Memory B cell (primary cell): ENCODE measurements around the gene GMNN.

Source experiments
- ATAC-seq: fragments of 150-1000 bp; cut with Tn5 transposase; 2 replicates; pipeline ENCODE4 v1.10.0; 2021; ENCODE audit warnings: low read depth, mild to moderate bottlenecking, moderate library complexity
- DNase-seq, 2 donors: peaks; one replicate each; pipeline ENCODE4 v3.0.0; 2022; ENCODE audit warnings: low spot score in 2 of 2
- H3K27ac Mint-ChIP-seq: one replicate; pipeline ENCODE4 v1.8.0; 2022; ENCODE audit warnings: mild to moderate bottlenecking, moderate library complexity, mixed read lengths
- H3K27me3 Mint-ChIP-seq: one replicate; pipeline ENCODE4 v1.8.0; 2022; ENCODE audit warnings: mixed read lengths
- H3K36me3 Mint-ChIP-seq: one replicate; pipeline ENCODE4 v1.8.0; 2022; ENCODE audit warnings: mild to moderate bottlenecking, mixed read lengths
- H3K4me1 Mint-ChIP-seq: one replicate; pipeline ENCODE4 v1.8.0; 2022; ENCODE audit warnings: mixed read lengths
- H3K4me3 Mint-ChIP-seq: one replicate; pipeline ENCODE4 v1.8.0; 2022; ENCODE audit warnings: mild to moderate bottlenecking, moderate library complexity, mixed read lengths
- H3K9me3 Mint-ChIP-seq: one replicate; pipeline ENCODE4 v1.8.0; 2022; ENCODE audit warnings: mixed read lengths

GMNN gene

DNA sequence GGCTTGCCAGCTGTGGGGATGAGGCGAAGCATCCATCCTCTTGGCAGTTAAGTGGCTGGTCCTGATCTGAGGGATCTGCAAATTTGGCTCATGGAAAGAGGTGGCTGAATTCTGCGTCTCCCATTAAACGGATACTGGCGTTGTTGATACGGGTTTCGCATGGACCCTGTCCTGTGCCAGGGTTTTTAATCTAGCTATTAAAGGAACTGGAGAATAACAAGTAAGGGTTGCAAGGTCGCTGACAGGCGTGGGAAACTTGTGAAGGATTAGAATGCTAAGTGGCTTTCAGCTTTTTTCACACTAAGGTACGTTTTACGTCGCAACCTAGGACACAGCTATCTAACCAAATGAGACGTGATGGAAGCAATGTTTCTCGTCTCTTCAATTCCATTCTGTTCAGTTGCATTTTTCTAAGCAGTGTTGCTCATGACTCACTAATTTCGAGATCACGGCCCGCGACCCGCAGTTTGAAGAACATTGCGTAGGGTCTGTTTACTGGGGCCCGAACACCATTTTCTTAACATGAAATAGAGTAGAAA lies 852 bp downstream of the GMNN start:
- H3K9me3 Mint-ChIP-seq = no peaks in the 10 kb centered on the region
- peak overlapping the region; percentile 87 for H3K27ac Mint-ChIP-seq
- ATAC-seq (no peak), DNase-seq (no peak)
- peaks cover 2% of the 10 kb centered on the region for H3K36me3 Mint-ChIP-seq
- H3K4me1 Mint-ChIP-seq = peaks cover 19% of the 10 kb centered on the region
- H3K4me3 Mint-ChIP-seq = peak overlapping the region; percentile 99
- H3K27me3 Mint-ChIP-seq = no peaks in the 10 kb centered on the region

DNA sequence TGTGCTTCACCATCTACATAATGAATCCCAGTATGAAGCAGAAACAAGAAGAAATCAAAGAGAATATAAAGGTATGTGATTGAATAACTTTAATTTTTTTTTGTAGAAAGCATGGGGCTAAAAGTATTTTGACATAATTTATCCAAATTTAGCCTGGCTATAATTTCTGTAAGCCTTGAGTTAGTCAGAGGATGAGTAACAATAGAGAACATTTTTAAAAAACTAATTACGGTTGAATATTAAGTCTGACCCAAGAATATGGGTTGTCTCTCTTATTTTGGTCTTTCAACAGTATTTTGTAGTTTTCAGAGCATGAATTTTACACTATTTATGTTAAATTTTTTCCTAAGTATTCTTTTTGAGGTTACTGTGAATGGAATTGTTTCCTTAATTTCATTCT lies 2.5 kb downstream of the GMNN start:
- H3K36me3 Mint-ChIP-seq = peaks cover 4% of the 10 kb centered on the region
- H3K27ac Mint-ChIP-seq = no peak overlapping the region
- no peak for DNase-seq
- ATAC-seq = no peak
- peaks cover 19% of the 10 kb centered on the region for H3K4me1 Mint-ChIP-seq
- H3K4me3 Mint-ChIP-seq = no peak overlapping the region
- no peaks in the 10 kb centered on the region for H3K27me3 Mint-ChIP-seq
- H3K9me3 Mint-ChIP-seq = no peaks in the 10 kb centered on the region

DNA sequence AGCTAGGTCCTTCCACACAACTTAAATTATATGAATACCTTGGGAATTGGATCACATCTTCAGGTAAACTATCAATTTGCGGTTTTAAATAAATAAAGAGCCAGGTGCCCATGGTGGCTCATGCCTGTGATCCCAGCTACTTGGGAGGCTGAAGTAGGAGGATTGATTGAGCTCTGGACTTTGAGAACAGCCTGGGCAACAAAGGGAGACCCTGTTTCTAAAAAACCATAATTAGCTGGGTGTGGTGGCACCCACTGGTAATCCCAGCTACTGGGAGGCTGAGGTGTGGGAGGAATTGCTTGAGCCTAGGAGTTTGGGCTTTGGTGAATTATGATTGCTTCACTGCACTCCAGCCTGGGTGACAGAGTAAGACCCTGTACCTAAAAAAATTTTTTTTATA lies 3.4 kb downstream of the GMNN start:
- Mint-ChIP-seq H3K36me3 (peaks cover 5% of the 10 kb centered on the region), H3K4me3 (no peak overlapping the region), H3K27me3 (no peaks in the 10 kb centered on the region), H3K9me3 (no peaks in the 10 kb centered on the region), H3K27ac (no peak overlapping the region), H3K4me1 (peaks cover 19% of the 10 kb centered on the region)
- ATAC-seq (no peak), DNase-seq (no peak)

DNA sequence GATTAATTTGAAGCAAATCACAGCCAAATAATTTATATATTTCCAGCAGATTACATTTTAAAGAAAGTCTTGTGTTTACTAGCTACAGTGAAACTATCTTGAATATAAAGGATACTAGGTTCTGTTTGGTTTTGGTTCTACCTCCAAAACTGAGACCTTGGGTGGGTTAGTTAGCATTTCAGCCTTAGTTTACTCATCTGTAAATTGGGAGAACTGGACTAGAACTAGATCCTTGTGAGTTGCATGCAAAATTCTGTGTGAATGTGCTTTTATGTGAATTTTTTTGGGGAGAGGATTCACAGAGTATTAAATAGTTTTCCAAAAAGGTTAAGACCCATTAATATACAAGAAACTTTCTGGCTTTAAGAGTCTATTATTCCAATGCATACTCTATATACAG lies 4.1 kb downstream of the GMNN start:
- Mint-ChIP-seq H3K27ac (no peak overlapping the region), H3K36me3 (peaks cover 5% of the 10 kb centered on the region), H3K4me3 (no peak overlapping the region), H3K9me3 (no peaks in the 10 kb centered on the region), H3K27me3 (no peaks in the 10 kb centered on the region), H3K4me1 (peaks cover 19% of the 10 kb centered on the region)
- ATAC-seq = no peak
- DNase-seq = no peak

DNA sequence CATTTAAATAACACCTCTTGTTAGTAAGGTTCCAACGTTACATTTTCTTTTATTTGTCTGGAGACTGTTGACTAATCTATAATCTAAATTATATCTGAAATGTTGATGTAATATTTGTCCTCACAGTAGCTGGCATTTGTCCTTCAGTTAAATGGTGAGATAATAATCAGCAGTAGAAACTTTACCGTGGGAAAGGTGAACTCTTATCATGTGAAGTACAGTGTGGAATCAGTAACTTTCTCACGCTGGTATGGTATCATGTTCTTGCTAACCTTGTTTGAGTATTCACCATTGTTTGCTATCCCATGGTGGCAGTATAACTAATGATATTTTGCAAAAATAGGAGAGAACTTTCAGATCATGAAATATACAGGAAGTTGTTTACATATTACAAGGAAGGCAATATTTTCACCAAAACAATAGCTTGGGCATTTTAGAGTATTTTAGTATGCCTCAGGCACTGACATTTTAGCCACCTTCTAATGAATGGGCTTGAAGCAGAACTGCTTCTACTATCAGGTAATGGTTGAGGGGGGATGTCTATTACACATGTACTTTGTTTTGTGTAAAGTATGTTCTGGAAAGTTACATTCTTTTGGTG lies 4.8 kb downstream of the GMNN start:
- H3K9me3 Mint-ChIP-seq = no peaks in the 10 kb centered on the region
- DNase-seq = no peak
- H3K27ac Mint-ChIP-seq = peak overlapping the region; percentile 67

DNA sequence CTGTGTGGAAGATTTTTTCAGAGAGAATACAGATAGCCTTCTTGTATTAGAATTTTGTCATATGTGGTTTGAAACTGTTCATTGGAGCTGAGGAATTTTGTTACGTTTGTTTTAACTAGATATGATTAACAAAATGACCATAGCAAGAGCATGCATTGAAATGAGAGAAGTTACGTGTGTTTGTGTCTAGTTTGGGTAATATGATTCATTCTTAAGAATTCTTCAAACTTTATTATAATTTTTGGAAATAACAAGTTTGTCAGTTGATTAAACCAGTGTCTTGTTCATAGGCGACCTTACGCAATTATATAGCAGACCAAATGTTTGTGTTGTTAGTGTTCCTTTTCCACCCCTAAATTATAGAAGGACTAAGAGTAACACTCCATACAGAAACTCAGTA lies 5.5 kb downstream of the GMNN start:
- Mint-ChIP-seq H3K4me3 (no peak overlapping the region), H3K27me3 (no peaks in the 10 kb centered on the region), H3K36me3 (peaks cover 9% of the 10 kb centered on the region), H3K4me1 (peaks cover 15% of the 10 kb centered on the region), H3K9me3 (no peaks in the 10 kb centered on the region), H3K27ac (peak overlapping the region; percentile 67)
- ATAC-seq (no peak), DNase-seq (no peak)

More for the DNA sequence above, 4.8 kb downstream of the GMNN start:
- Mint-ChIP-seq H3K4me3 (no peak overlapping the region), H3K27me3 (no peaks in the 10 kb centered on the region), H3K36me3 (peaks cover 8% of the 10 kb centered on the region), H3K4me1 (peaks cover 17% of the 10 kb centered on the region)
- ATAC-seq = no peak

DNA sequence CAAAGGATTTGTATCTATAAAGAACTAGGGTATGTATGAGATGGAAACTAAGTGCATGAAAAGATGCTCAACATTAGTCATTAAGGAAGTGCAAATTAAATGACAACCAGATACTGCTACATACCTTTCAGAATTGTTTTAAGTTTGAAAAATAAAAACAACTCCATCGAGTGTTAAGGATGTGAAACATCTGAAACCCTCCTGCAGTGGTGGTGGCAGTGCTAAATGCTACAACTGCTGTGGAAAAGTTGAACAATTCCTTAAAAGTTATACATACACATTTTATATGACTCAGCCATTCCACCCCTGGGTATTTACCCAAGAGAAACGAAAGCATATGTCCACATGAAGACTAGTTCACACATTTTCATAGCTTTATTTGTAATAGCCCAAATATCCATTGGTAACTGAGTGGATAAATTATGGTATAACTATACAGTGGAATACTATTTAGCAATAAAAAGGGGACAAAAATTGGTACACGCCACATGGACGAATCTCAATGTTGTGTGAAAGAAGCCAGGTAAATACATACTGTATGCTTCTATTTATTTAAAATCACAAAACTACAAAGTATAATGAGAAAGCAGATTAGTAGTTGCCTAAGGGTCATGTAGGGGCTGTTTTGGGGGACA lies 13.4 kb downstream of the GMNN start:
- Mint-ChIP-seq H3K36me3 (peaks cover 12% of the 10 kb centered on the region), H3K4me1 (no peaks in the 10 kb centered on the region), H3K4me3 (no peak overlapping the region), H3K27ac (no peak overlapping the region), H3K27me3 (no peaks in the 10 kb centered on the region), H3K9me3 (no peaks in the 10 kb centered on the region)
- no peak for ATAC-seq
- DNase-seq = no peak

DNA sequence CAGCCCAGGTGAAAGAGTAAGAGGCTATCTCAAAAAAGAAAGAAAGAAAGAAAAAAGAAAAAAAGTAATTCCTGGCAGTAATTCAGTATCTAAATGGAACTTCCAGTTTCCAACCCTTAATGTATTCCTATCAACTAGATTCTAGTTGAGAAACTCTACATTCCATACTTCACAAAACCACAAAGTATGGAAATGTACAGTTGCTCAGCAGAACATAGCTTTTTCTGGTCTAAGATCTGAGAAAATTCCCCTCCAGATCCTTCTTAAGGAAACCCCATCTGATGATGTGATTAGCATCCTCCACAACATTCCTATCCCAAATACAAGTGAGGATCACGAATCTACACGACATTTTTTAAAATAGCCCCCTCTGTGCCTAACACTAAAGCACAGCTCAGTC lies 20.4 kb downstream of the GMNN start:
- ATAC-seq (no peak), DNase-seq (no peak)
- no peaks in the 10 kb centered on the region for H3K9me3 Mint-ChIP-seq
- H3K4me1 Mint-ChIP-seq = peaks cover 6% of the 10 kb centered on the region
- H3K4me3 Mint-ChIP-seq = no peak overlapping the region
- no peak overlapping the region for H3K27ac Mint-ChIP-seq
- H3K27me3 Mint-ChIP-seq = no peaks in the 10 kb centered on the region
- H3K36me3 Mint-ChIP-seq = no peaks in the 10 kb centered on the region

DNA sequence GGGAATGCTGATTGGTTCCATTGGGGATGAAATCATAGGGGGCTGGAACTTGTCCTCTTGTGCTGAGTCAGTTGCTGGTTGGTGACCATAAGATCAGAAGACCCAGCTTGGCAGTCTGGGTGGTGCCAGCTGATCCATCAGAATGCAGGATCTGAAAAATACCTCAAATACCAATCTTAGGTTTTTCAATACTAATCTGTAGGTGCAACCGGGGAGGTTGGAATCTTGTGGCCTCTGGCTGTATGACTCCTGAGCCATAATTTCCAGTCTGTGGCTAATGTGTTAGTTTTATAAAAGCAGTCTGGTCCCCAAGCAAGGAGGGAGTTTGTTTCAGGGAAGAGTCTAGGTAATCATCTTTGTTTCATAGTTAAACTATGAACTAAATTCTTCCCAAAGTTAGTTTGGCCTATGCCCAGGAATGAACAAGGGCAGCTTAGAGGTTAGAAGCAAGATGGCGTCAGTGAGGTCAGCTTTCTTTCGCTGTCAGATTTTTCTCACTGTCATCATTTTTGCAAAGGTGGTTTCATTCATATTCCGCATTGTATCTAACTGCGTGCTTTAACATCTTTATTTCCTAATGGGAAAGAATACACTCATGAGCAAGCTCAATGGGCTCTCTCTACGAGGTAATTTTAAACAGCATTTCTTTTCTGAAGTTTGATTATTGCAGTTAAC lies 22.0 kb downstream of the GMNN start:
- Mint-ChIP-seq H3K9me3 (no peaks in the 10 kb centered on the region), H3K4me1 (peaks cover 6% of the 10 kb centered on the region), H3K27me3 (no peaks in the 10 kb centered on the region), H3K27ac (no peak overlapping the region), H3K36me3 (peaks cover 4% of the 10 kb centered on the region), H3K4me3 (no peak overlapping the region)
- DNase-seq (no peak), ATAC-seq (no peak)

DNA sequence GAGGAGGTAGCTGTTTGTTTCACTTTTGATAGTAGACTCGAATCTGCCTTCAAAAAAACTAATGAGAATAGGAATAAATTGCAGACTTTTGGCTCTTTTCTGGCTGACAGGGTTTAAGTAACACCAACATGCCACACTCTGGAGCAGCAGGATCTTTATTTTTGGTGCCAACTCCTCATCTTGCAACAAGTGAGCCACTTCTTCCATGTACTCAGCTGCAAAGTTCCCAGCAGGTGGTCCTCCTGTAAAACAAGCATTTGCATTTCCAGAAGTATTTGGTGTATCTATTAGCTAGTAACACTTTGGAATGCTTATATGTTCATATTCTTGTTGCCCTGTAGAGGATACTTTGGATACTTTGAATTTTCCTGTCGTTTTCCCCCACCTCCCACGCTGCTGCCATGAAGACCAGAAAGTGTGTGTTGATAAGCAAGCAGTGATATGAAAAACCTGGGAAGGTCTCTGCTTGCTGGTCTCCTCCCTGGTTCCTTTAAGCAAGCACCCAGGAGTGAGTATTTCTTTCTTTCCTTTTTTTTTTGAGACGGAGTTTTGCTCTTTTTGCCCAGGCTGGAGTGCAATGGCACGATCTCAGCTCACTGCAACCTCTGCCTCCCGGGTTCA lies 23.0 kb downstream of the GMNN start:
- Mint-ChIP-seq H3K9me3 (no peaks in the 10 kb centered on the region), H3K27ac (no peak overlapping the region), H3K4me3 (no peak overlapping the region), H3K36me3 (peaks cover 4% of the 10 kb centered on the region), H3K4me1 (peaks cover 6% of the 10 kb centered on the region), H3K27me3 (no peaks in the 10 kb centered on the region)
- ATAC-seq (no peak), DNase-seq (no peak)

DNA sequence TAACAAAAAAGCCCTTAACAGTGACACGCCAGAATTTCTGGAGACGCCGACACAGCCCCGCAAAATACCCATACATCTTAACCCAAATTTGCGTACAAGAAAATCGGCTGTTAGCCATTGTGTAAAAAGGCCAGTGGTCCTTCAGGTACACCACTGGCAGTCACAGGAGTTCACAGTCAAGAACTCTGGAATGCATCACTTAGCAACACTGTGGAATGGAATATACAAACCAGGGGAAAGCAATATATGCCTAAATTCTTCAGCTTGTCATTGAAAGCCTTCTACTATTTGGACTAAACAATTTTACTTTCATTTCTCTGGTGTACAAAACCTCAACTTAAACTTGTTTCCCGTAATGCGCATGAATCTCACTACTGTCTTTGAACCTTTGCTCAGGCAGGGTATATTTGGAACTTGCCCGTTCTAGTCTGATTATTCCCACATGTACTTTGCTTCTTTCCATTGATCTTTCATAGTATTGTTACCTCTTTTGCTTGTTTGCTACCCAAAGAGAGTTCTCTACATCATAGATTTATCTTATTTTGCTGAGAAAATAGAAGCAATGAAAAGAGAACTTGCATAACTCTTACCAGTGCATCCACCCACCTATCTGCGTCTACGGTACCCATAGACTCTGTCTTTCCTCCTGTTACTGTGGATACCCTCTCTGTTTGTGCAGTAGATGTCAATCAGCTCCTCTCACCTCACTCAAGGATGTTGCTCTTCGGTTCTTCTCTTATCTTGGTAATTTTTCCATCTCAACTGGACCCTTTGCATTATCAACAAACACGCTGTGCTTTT lies 24.2 kb downstream of the GMNN start, which contains the start of gene ARMH2:
TSS of gene ARMH2 (minus strand) at position 178 of the 801 bp plus-strand sequence. CDS start at position 118, 60 bp downstream.
- ATAC-seq (no peak), DNase-seq (no peak)
- Mint-ChIP-seq H3K27ac (no peak within 1 kb of the TSS), H3K4me3 (no peak within 1 kb of the TSS), H3K36me3 (peaks cover 7% of the 10 kb centered on the region), H3K4me1 (peaks cover 6% of the 10 kb centered on the region), H3K27me3 (no peaks in the 10 kb centered on the region), H3K9me3 (no peaks in the 10 kb centered on the region)

DNA sequence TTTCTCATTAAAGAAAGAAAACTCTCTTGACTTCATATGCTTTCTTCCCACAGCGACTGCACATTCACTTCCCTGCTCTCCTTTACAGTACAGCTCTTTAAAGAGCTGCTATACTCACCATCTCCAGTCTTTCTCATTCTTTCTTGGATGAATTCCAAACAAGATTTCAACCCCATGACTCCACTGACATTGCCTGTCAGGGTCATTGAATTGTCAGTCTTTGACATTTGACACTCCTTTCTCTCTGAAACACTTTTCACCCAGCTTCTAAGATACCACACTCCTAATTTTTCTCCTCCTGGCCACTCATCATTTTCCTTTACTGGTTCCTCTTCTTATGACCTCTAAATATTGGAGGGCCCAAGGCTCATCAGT lies 24.8 kb downstream of the GMNN start:
- no peak overlapping the region for H3K27ac Mint-ChIP-seq
- H3K27me3 Mint-ChIP-seq = no peaks in the 10 kb centered on the region
- no peak overlapping the region for H3K4me3 Mint-ChIP-seq
- peaks cover 6% of the 10 kb centered on the region for H3K4me1 Mint-ChIP-seq
- no peaks in the 10 kb centered on the region for H3K9me3 Mint-ChIP-seq
- H3K36me3 Mint-ChIP-seq = peaks cover 9% of the 10 kb centered on the region
- DNase-seq = no peak
- ATAC-seq = no peak

DNA sequence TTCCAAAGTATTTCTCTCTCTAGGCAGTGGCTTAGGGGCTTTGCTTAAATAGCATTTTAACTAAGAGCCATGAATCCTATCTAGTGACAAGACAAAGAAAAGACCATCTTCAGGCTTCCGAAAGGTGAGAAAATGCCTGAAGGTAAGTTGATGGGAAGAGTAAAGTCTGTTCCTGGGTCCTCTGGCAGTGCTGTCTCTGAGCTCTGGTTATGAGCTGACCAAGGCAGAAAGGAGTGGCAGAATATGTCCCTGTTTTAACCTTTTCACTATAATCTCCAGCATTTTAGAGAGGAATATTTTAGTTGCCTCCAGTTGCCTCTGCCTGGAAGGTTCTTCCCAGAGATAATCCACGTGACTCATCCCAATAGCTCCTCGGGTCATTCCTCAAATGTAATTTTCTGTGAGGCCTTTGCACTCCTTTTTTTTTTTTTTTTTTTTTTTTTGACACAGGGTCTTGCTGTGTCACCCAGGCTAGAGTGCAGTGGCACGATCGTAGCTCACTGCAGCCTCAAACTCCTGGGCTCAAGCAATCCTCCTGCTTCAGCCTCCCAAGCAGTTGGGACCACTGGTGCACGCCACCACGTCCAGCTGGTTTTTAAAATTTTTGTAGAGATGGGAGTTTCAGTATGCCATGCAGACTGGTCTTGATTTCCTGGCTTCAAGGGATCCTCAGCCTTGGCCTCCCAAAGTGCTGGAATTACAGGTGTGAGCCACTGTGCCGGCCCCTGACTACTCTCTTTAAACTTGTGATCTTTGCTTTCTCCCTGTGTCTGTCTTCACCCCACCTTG lies 27.7 kb downstream of the GMNN start:
- Mint-ChIP-seq H3K36me3 (peaks cover 12% of the 10 kb centered on the region), H3K4me3 (no peak overlapping the region), H3K27ac (peak overlapping the region; percentile 14), H3K27me3 (no peaks in the 10 kb centered on the region), H3K9me3 (no peaks in the 10 kb centered on the region), H3K4me1 (peaks cover 6% of the 10 kb centered on the region)
- DNase-seq (no peak), ATAC-seq (no peak)
